Neuronal stem cell (in vitro differentiated cells): Measurements from ENCODE around the gene NRIP1.

Experiments used
- DNase-seq: peaks from one replicate; pipeline ENCODE4 v3.0.0-alpha.2; 2013; ENCODE audit warnings: low spot score
- H2AFZ ChIP-seq: one replicate; pipeline ENCODE4 v1.6.1; 2013; ENCODE audit warnings: mild to moderate bottlenecking, low read length, inconsistent platforms
- H2AK5ac ChIP-seq: 2 replicates; pipeline ENCODE4 v1.6.1; 2013; ENCODE audit warnings: low read depth, mild to moderate bottlenecking, inconsistent platforms, low read length, moderate library complexity, mixed read lengths
- H2BK120ac ChIP-seq: 2 replicates; pipeline ENCODE4 v1.6.1; 2013; ENCODE audit warnings: low read depth, mild to moderate bottlenecking, inconsistent platforms, low read length, moderate library complexity, mixed read lengths
- H2BK12ac ChIP-seq: one replicate; pipeline ENCODE4 v1.6.1; 2013; ENCODE audit warnings: low read length, inconsistent platforms
- H2BK15ac ChIP-seq: 2 replicates; pipeline ENCODE4 v1.6.1; 2013; ENCODE audit warnings: mild to moderate bottlenecking, low read length, inconsistent platforms, mixed read lengths
- H2BK5ac ChIP-seq: one replicate; pipeline ENCODE4 v1.6.1; 2013; ENCODE audit warnings: inconsistent platforms, mild to moderate bottlenecking, low read length, moderate library complexity
- H3K14ac ChIP-seq: one replicate; pipeline ENCODE4 v1.6.1; 2013; ENCODE audit warnings: low read length, inconsistent platforms
- H3K18ac ChIP-seq: 2 replicates; pipeline ENCODE4 v1.6.1; 2013; ENCODE audit warnings: low read length, inconsistent platforms
- H3K23ac ChIP-seq: 2 replicates; pipeline ENCODE4 v1.6.1; 2013; ENCODE audit warnings: low read depth, mild to moderate bottlenecking, mixed read lengths, low read length, inconsistent platforms; ENCODE audit not compliant: poor library complexity
- H3K27ac ChIP-seq: replicated peaks from 3 replicates; pipeline ENCODE4 v1.5.1; 2013; ENCODE audit warnings: low read length, inconsistent platforms
- H3K27me3 ChIP-seq, 3 experiments: 2 replicates each; pipeline ENCODE4 v1.6.1; 2013; ENCODE audit warnings: low read length in 3 of 3, mild to moderate bottlenecking in 2 of 3, inconsistent platforms in 1 of 3, low read depth in 1 of 3, mixed read lengths in 1 of 3, moderate library complexity in 1 of 3; ENCODE audit not compliant: control insufficient read depth in 3 of 3, insufficient read depth in 3 of 3
- H3K36me3 ChIP-seq, 2 donors: replicated peaks in 1 of 2; 2 replicates each; pipeline ENCODE4 v1.6.1; 2013; ENCODE audit warnings: low read length in 2 of 2; ENCODE audit not compliant: control insufficient read depth in 2 of 2, insufficient read depth in 2 of 2
- H3K4ac ChIP-seq: 2 replicates; pipeline ENCODE4 v1.6.1; 2013; ENCODE audit warnings: inconsistent platforms, mild to moderate bottlenecking, low read length, moderate library complexity
- H3K4me1 ChIP-seq, 2 donors: 1 replicate in 1 of 2; 2 replicates in 1 of 2; pipeline ENCODE4 v1.6.1; 2013; ENCODE audit warnings: low read length in 2 of 2, low read depth in 1 of 2; ENCODE audit not compliant: control insufficient read depth in 2 of 2, insufficient read depth in 1 of 2
- H3K4me2 ChIP-seq: one replicate; pipeline ENCODE4 v1.6.1; 2013; ENCODE audit warnings: mild to moderate bottlenecking, low read length, inconsistent platforms; ENCODE audit not compliant: insufficient read depth, poor library complexity, severe bottlenecking
- H3K4me3 ChIP-seq, 2 donors: 2 replicates each; pipeline ENCODE4 v1.5.1; 2013; ENCODE audit warnings: low read length in 2 of 2, mild to moderate bottlenecking in 2 of 2, inconsistent platforms in 1 of 2, moderate library complexity in 1 of 2
- H3K79me1 ChIP-seq: one replicate; pipeline ENCODE4 v1.6.1; 2013; ENCODE audit warnings: low read depth, mild to moderate bottlenecking, inconsistent platforms, low read length, moderate library complexity
- H3K9ac ChIP-seq: one replicate; pipeline ENCODE4 v1.6.1; 2013; ENCODE audit warnings: mild to moderate bottlenecking, low read depth, low read length, inconsistent platforms; ENCODE audit not compliant: poor library complexity
- H3K9me3 ChIP-seq, 2 donors: replicated peaks in 1 of 2; 2 replicates each; pipeline versions ENCODE3 to v1.6.1; 2013; ENCODE audit warnings: low read length in 2 of 2, mild to moderate bottlenecking in 2 of 2, inconsistent platforms in 1 of 2, low read depth in 1 of 2, mixed read lengths in 1 of 2, moderate library complexity in 1 of 2; ENCODE audit not compliant: control insufficient read depth in 2 of 2, insufficient read depth in 1 of 2
- H4K8ac ChIP-seq: one replicate; pipeline ENCODE4 v1.6.1; 2013; ENCODE audit warnings: low read depth, mild to moderate bottlenecking, inconsistent platforms, low read length, moderate library complexity
- H4K91ac ChIP-seq: one replicate; pipeline ENCODE4 v1.6.1; 2013; ENCODE audit warnings: low read length, low read depth, mild to moderate bottlenecking, inconsistent platforms; ENCODE audit not compliant: poor library complexity
- WGBS, 2 donors: extraction: QIAGEN DNeasy Blood & Tissue Kit; methylation state at CpG; one replicate each; pipeline ENCODE4 v1.1.7; 2013; ENCODE audit warnings: missing lambda C conversion rate in 2 of 2, mixed read lengths in 1 of 2; ENCODE audit not compliant: insufficient read length in 2 of 2, insufficient replicate concordance in 1 of 2; ENCODE audit errors: extremely low coverage in 2 of 2; 5-methylcytosine and 5-hydroxymethylcytosine counted together

The NRIP1 gene

GRCh38 chr21:15063814-15064575 lies 805 bp downstream of the NRIP1 start:
- Histone ChIP-seq H3K4me2 (peak overlapping the region; percentile 31), H4K8ac (no peak overlapping the region), H3K36me3 (no peaks in the 10 kb centered on the region), H3K27ac (peak overlapping the region; percentile 85), H3K4ac (no peak overlapping the region), H2AK5ac (peak overlapping the region; percentile 98), H3K4me3 (peak overlapping the region; percentile 92 to 99), H3K14ac (peak overlapping the region; percentile 90), H3K23ac (peak overlapping the region; percentile 70), H3K9me3 (no peaks in the 10 kb centered on the region), H2BK5ac (peak overlapping the region; percentile 89), H3K4me1 (peaks cover 8 to 12% of the 10 kb centered on the region in 2 donors), H3K18ac (peak overlapping the region; percentile 99), H2AFZ (peak overlapping the region; percentile 76), H3K27me3 (no peaks in the 10 kb centered on the region), H3K79me1 (peaks cover 1% of the 10 kb centered on the region), H3K9ac (peak overlapping the region; percentile 97), H2BK120ac (peak overlapping the region; percentile 39), H2BK12ac (no peak overlapping the region), H2BK15ac (peak overlapping the region; percentile 12), H4K91ac (peak overlapping the region; percentile 60)
- WGBS, 2 donors = no CpG with 5 or more reads among the region's 58 CpGs
- no peak for DNase-seq

- Histone ChIP-seq H2AK5ac (no peak overlapping the region), H2BK5ac (no peak overlapping the region), H3K9me3 (no peaks in the 10 kb centered on the region), H3K27ac (no peak overlapping the region), H3K4me2 (peak overlapping the region; percentile 46), H3K4me3 (peak overlapping the region; percentile 92 to 99), H3K79me1 (peaks cover 1% of the 10 kb centered on the region), H3K4me1 (peaks cover 9 to 14% of the 10 kb centered on the region in 2 donors), H2BK120ac (no peak overlapping the region), H2BK12ac (no peak overlapping the region), H2BK15ac (no peak overlapping the region), H3K36me3 (no peaks in the 10 kb centered on the region), H3K4ac (no peak overlapping the region), H3K18ac (no peak overlapping the region), H3K23ac (no peak overlapping the region), H2AFZ (peak overlapping the region; percentile 76), H4K8ac (no peak overlapping the region), H3K9ac (no peak overlapping the region), H3K14ac (no peak overlapping the region), H4K91ac (no peak overlapping the region), H3K27me3 (no peaks in the 10 kb centered on the region)
- no CpG with 5 or more reads among the region's 11 CpGs for WGBS, 2 donors
- no peak for DNase-seq
Measured at GRCh38 chr21:15063081-15063813, 1.6 kb downstream of the NRIP1 start.

- Histone ChIP-seq H3K36me3 (no peaks in the 10 kb centered on the region), H3K9me3 (no peaks in the 10 kb centered on the region), H3K4ac (no peak overlapping the region), H3K23ac (no peak overlapping the region), H2BK12ac (no peak overlapping the region), H3K27me3 (no peaks in the 10 kb centered on the region), H2AK5ac (no peak overlapping the region), H2BK5ac (no peak overlapping the region), H3K27ac (no peak overlapping the region), H3K79me1 (peaks cover 1% of the 10 kb centered on the region), H3K9ac (no peak overlapping the region), H2BK120ac (no peak overlapping the region), H2BK15ac (no peak overlapping the region), H3K14ac (no peak overlapping the region), H3K4me3 (peak overlapping the region; percentile 92 to 99), H3K18ac (no peak overlapping the region), H4K8ac (no peak overlapping the region), H3K4me1 (peaks cover 10 to 20% of the 10 kb centered on the region in 2 donors), H3K4me2 (no peak overlapping the region), H4K91ac (no peak overlapping the region), H2AFZ (no peak overlapping the region)
- no CpG with 5 or more reads among the region's 2 CpGs for WGBS, 2 donors
- no peak for DNase-seq
Measured at GRCh38 chr21:15062606-15062965, 2.2 kb downstream of the NRIP1 start.
